HTERT RPE-1 (cell line): ENCODE results near the gene EXOSC10.
"Not testable (repeated sequence)": the region's sequence is repeated elsewhere in the genome, so short reads cannot be mapped to it uniquely, and the experiment has no call there.

ENCODE experiments used
- in situ Hi-C: fragments of 300-500 bp; cut with MboI; formaldehyde crosslinking; loops from 4 replicates; pipeline ENCODE4 v1.14.3; 2020; ENCODE audit warnings: low sequenced_read_pairs

Gene EXOSC10

DNA sequence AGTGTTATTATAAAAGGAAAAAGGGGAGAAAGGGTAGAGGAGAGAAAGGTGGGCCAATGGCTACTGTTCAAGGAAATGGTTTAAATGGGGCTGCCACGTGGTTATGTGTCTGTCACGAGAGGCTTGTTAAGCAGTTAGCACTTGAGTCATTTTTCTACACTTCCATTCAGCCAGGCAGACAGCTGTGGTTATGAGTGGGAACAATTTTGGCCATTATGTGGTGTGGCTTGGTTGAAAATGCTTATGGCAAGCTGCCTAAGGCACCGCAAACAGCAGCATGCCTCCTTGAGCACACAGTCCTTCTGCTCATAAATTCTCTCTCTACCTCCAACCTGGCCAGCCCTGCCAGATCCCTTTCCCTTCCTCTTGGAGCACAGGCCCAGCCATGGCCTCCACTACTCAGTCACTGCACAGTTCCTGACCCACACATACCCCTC is 36.7 kb downstream of the EXOSC10 start:
- in situ Hi-C loops, result no loop called here

DNA sequence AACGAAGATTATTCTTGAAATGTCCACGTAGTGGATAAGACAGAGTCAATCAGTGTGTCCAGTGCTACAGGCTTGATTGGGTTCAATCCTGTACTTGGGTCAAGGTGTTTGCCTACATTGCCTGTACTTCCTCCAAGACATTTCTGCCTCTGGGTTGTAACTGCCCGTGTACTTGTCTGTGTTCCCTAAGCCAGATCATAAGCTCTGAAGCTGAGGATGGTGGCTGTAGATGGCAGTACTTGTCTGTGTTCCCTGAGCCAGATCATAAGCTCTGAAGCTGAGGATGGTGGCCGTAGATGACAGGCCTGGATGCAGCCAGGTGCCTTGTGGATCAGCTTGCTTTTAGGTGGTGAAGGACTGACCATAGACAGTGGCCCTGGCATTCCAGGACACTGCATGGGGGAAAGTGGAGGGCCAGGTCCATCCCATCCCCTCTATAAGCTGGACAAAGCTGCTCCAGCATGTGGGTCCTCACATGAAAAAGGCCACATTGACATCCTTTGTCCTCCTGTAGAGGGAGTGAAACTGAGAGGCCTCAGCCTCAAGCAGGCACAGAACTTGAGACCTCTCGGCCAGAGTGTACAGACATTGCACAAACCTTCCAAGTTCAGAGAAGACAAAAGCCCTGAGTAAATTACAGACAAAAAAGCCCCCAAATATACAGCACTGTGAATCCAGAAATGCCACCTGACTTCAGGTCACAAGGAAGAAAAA is 37.9 kb downstream of the EXOSC10 start:
- in situ Hi-C loops, result no loop called here

DNA sequence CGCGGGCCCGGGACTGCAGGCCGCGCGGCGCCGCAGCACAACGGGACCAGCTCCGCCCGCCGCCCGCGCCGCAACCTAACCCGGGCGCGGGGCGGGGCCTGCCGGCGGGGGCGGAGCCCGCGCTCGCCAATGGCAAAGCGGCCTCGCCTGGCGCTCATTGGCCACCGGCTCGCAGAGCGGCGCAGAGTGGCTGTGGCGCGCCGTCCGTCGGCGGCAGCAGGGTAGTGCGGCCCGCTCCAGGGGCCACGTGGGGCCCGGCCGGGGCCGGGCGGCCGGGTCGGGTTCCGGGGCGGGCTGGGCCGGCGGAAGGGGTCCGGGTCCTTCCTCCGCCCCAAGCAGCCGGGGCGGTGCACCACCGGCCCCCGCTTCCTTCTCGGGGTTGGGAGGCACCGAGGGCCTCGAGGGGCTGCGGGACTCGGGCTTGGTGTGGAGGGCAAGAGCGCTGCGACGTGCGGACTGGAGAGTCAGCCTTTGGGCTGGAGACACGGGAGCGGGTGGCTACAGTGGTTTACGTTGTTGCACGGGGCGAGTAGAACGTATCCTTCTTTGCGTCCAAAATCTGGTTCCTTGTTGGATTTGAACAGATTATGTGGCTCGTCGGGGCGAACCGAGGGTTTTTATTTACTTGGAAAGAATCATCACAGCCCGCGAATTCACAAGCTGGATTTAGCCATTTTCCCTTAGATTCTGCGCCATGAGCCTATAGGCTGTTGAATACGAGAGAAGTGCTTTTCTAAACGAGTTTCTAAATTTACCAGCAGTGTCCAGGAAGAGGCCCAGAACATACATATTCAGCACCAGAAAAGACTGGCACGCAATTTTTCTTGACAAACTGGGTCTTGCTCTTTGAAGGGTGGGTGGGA is 39.5 kb downstream of the EXOSC10 start, which contains the start of gene SRM:
Gene SRM (minus strand): TSS at position 51 of the 863 bp plus-strand sequence. CDS start 75 bp downstream, outside the sequence.
- in situ Hi-C loops, result no loop called here

GRCh38 chr1:11059155-11059967 is 40.3 kb downstream of the EXOSC10 start:
- in situ Hi-C loops, result no loop called here

GRCh38 chr1:11058595-11059154 is 41.0 kb downstream of the EXOSC10 start:
- in situ Hi-C loops, result no loop called here

- in situ Hi-C loops, result no loop called here
These were observed 41.6 kb downstream of the EXOSC10 start for GRCh38 chr1:11058026-11058425.

- in situ Hi-C loops, result no loop called here
These were observed 42.2 kb downstream of the EXOSC10 start for GRCh38 chr1:11057477-11057876.

DNA sequence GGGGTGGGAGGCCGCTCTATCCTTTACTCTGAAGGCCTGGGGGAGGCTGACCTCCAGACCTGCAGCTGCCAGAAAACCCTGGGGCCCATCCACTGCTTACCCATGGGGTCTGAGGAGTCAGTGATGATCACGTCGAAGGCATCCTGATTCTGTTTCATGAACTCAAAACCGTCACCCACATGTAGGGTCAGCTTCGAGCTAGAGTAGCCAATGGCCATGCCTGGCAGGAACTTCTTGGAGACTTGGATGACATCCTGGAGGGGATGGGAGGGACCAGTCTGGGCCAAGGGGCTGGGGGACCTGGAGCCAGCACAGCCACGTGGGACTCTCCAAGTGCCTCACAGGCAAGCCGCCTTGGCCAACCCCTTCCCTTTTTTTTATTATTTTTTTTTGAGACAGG is 43.2 kb downstream of the EXOSC10 start:
- in situ Hi-C loops, result no loop called here

GRCh38 chr1:11055676-11056075 is 44.0 kb downstream of the EXOSC10 start:
- in situ Hi-C loops, result no loop called here

GRCh38 chr1:11054666-11055065 is 45.0 kb downstream of the EXOSC10 start:
- in situ Hi-C loops, result no loop called here

- in situ Hi-C loops, result no loop called here
These were observed 45.5 kb downstream of the EXOSC10 start for GRCh38 chr1:11054181-11054580.

- in situ Hi-C loops, result no loop called here
These were observed 45.9 kb downstream of the EXOSC10 start for GRCh38 chr1:11053758-11054137.

- in situ Hi-C loops, result no loop called here
These were observed 46.6 kb downstream of the EXOSC10 start for GRCh38 chr1:11052839-11053757.

GRCh38 chr1:11051781-11052511 is 47.7 kb downstream of the EXOSC10 start:
- in situ Hi-C loops, result no loop called here

- in situ Hi-C loops, result not testable (repeated sequence)
These were observed 48.5 kb downstream of the EXOSC10 start for GRCh38 chr1:11051121-11051520.

DNA sequence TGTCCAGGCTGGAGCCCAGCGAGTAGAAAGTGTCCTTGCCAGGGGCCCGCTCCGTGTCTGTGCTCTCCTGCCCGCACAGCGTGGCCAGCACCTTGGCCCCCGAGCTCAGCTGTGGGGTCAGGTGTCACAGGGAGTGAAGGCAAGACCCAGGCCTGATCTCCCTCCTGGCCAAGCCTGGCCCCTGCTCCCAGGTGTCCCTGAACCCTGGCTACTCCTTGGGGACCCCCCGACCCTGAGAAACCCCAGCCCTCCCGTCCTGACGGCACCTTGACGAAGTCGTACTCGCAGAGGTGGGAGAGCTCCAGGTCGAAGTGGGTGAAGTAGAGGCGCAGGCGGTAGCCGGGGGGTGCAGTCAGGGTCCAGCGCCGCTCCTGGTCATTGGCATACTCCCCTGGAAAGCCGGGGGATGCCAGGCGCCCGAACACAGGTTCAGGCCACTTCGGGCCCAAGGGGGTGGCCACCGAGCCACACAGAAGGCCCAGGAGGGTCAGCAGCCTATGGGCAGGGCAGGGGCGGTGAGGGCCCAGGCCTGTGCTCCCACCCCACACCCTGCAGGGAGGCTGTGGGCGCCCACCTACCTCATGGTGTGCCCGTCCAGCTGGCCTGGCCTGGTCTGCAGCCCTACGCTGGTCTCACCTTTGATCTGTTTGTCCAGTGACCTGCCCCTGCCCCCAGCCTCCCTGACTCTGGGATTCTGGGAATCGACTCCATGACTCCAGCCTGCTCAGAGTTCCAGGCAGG is 52.9 kb downstream of the EXOSC10 start, which contains the start of gene MASP2:
Gene MASP2 (minus strand): TSS at position 615 of the 741 bp plus-strand sequence. CDS start 32 bp downstream, at position 583.
- in situ Hi-C loops, result no loop called here

DNA sequence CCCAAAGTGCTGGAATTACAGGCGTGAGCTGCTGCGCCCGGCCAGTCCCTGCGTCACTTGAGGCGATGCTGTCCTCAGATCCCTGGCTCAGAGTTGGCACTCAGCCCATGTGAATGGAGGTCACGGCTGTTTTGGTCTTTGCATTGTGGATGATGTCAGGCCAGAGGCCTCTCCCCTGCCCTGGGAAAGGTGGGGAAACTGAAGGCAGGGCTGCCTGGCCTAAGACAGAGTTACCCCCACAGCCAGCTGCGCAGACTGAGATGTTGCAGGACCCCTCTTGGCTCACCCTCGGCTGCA is 53.5 kb downstream of the EXOSC10 start:
- in situ Hi-C loops, result no loop called here

- in situ Hi-C loops, result no loop called here
These were observed 54.0 kb downstream of the EXOSC10 start for GRCh38 chr1:11045428-11046269.
